ENCODE results near the gene RBM22. TPM values are rescaled to one million over a fixed set of nuclear protein-coding genes. Genes with fewer than 3 reads are reported as not detected.

RBM22 gene
- total RNA-seq, 1 donor from 2014 or later: 30.2 TPM

DNA sequence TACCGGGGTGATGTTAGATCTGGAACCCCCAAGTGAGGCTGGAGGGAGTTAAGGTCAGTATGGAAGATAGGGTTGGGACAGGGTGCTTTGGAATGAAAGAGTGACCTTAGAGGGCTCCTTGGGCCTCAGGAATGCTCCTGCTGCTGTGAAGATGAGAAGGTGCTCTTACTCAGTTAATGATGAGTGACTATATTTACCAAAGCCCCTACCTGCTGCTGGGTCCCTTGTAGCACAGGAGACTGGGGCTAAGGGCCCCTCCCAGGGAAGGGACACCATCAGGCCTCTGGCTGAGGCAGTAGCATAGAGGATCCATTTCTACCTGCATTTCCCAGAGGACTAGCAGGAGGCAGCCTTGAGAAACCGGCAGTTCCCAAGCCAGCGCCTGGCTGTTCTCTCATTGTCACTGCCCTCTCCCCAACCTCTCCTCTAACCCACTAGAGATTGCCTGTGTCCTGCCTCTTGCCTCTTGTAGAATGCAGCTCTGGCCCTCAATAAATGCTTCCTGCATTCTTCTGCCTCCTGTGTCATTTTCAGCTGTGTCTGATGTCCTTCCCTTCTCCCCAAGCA lies 42.1 kb downstream of the RBM22 start:
- no peak overlapping the region for H3K27ac ChIP-seq
- H3K36me3 ChIP-seq: no peaks in the 10 kb centered on the region
- no peak overlapping the region for H3K4me3 ChIP-seq
- TF ChIP-seq, protein P1, sequence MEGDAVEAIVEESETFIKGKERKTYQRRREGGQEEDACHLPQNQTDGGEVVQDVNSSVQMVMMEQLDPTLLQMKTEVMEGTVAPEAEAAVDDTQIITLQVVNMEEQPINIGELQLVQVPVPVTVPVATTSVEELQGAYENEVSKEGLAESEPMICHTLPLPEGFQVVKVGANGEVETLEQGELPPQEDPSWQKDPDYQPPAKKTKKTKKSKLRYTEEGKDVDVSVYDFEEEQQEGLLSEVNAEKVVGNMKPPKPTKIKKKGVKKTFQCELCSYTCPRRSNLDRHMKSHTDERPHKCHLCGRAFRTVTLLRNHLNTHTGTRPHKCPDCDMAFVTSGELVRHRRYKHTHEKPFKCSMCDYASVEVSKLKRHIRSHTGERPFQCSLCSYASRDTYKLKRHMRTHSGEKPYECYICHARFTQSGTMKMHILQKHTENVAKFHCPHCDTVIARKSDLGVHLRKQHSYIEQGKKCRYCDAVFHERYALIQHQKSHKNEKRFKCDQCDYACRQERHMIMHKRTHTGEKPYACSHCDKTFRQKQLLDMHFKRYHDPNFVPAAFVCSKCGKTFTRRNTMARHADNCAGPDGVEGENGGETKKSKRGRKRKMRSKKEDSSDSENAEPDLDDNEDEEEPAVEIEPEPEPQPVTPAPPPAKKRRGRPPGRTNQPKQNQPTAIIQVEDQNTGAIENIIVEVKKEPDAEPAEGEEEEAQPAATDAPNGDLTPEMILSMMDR (IDR thresholded peaks at IDR 0.05): no peak
- H3K4me1 ChIP-seq: peaks cover 21% of the 10 kb centered on the region
- H3K9me3 ChIP-seq: no peaks in the 10 kb centered on the region
- no peak for DNase-seq (ENCODE audit: extremely low spot score in 2 of 2)
- intact Hi-C loops (cut with DNase I): loop anchor here (5.0 kb wide), 1 partner anchor 96 kb away; no protein-coding TSS in a partner anchor
- no peaks in the 10 kb centered on the region for H3K27me3 ChIP-seq

- intact Hi-C loops (cut with DNase I): loop anchor here (5.0 kb wide), 1 partner anchor 96 kb away; no protein-coding TSS in a partner anchor
- peaks cover 28% of the 10 kb centered on the region for H3K4me1 ChIP-seq
- H3K27me3 ChIP-seq: no peaks in the 10 kb centered on the region
- H3K9me3 ChIP-seq: no peaks in the 10 kb centered on the region
- no peak for DNase-seq (ENCODE audit: extremely low spot score in 2 of 2)
- H3K27ac ChIP-seq: no peak overlapping the region
- no peak for TF ChIP-seq POLR2AphosphoS5 (IDR thresholded peaks at IDR 0.05; ENCODE audit: insufficient read depth in 1 of 2, low read depth in 1 of 2)
- TF ChIP-seq POLR2A (IDR thresholded peaks at IDR 0.05): no peak
- TF ChIP-seq, protein P1 (IDR thresholded peaks at IDR 0.05): no peak
- no peak overlapping the region for H3K4me3 ChIP-seq
- H3K36me3 ChIP-seq: no peaks in the 10 kb centered on the region
Observed at GRCh38 chr5:150658121-150658520, 42.7 kb downstream of the RBM22 start.

DNA sequence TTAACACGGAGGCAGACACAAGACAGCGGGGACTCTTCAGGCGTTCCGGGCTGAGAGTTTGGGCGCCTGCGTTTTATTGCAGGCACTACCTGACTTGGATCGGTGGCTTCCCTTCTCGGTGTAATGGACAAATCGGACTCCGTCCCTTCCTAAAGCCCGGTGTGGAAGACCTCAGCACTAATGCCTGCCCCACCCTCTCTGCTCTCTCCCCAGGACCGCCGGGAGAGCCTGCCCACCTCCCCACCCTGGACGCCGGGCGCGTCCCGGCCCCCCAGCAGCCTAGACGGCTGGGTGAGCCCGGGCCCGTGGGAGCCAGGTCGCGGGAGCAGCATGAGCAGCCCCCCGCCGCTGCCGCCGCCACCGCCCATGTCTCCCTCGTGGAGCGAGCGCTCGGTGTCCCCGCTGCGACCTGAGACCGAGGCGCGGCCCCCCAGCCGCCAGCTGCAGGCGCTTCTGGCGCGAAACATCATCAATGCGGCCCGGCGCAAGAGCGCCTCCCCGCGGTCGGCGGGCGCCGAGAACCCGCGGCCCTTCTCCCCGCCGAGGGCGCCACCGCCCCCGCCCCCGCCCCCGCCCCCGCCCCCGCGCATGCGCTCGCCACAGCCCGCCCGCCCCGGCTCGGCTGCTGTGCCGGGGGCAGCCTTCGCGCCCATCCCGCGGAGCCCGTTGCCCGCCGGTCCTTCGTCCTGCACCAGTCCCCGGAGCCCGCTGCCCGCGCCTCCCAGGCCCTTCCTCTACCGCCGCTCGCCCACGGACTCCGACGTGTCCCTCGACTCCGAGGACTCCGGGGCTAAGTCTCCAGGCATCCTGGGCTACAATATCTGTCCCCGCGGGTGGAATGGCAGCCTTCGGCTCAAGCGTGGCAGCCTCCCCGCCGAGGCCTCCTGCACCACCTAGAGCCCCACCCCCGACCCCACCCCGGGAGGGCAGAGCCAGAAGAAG lies 44.4 kb downstream of the RBM22 start:
- intact Hi-C loops (cut with DNase I): loop anchor here (2.0 to 5.0 kb wide), 2 partner anchors 66 to 94 kb away; no protein-coding TSS in a partner anchor
- Histone ChIP-seq H3K9me3 (no peaks in the 10 kb centered on the region), H3K4me1 (peaks cover 33% of the 10 kb centered on the region), H3K36me3 (no peaks in the 10 kb centered on the region), H3K4me3 (peak overlapping the region; percentile 57 to 72), H3K27me3 (no peaks in the 10 kb centered on the region), H3K27ac (peak overlapping the region; percentile 85)
- no peak for DNase-seq (ENCODE audit: extremely low spot score in 2 of 2)
- TF ChIP-seq POLR2AphosphoS5 (IDR thresholded peaks at IDR 0.05; ENCODE audit: insufficient read depth in 1 of 2, low read depth in 1 of 2) (peak in 1 of 2 donors; percentile 55), POLR2A (IDR thresholded peaks at IDR 0.05) (no peak)
- TF ChIP-seq, protein P1 (IDR thresholded peaks at IDR 0.05): peak in 2 of 3 experiments; percentile 60 to 82

DNA sequence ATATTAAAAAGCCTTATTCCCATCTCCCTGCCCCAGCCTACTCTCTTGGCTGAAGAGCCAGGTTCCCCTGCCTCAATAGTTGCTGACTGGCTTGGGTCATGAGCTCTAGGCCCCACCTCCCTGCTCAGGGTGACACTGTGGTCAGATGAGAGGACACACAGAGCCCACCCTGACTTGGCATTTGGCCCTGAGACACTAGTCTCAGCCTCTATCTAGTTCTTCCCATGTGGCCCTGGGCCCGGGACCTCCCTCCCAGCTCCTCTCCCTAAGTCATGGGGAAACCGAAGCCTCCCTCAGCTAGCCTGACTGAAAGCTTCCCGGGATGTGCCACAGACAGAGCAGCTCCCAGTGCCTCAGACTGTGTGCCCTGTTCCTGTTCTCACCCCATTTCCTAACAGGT lies 45.6 kb downstream of the RBM22 start:
- intact Hi-C loops (cut with DNase I): loop anchor here (5.0 kb wide), 1 partner anchor 93 kb away; no protein-coding TSS in a partner anchor
- no peaks in the 10 kb centered on the region for H3K9me3 ChIP-seq
- no peak for DNase-seq (ENCODE audit: extremely low spot score in 2 of 2)
- H3K4me1 ChIP-seq: peaks cover 33% of the 10 kb centered on the region
- no peak overlapping the region for H3K4me3 ChIP-seq
- peak overlapping the region; percentile 13 for H3K27ac ChIP-seq
- TF ChIP-seq, protein P1 (IDR thresholded peaks at IDR 0.05): no peak
- TF ChIP-seq POLR2A (IDR thresholded peaks at IDR 0.05): no peak
- H3K36me3 ChIP-seq: no peaks in the 10 kb centered on the region
- H3K27me3 ChIP-seq: no peaks in the 10 kb centered on the region

Measured in vagina (tissue), 2 donors.